Measurements from ENCODE around the gene FKRP.
A peak's percentile ranks its signal among the peaks of the same experiment; 100 is the strongest.
"Not testable (repeated sequence)": the region's sequence is repeated elsewhere in the genome, so short reads cannot be mapped to it uniquely, and the experiment has no call there.

The FKRP gene

GRCh38 chr19:46759817-46760333, 14.0 kb downstream of the FKRP start:
- DNase-seq, result no peak

- DNase-seq, result no peak
These were observed 14.5 kb downstream of the FKRP start for GRCh38 chr19:46760363-46760762.

GRCh38 chr19:46760897-46761296, 15.0 kb downstream of the FKRP start:
- DNase-seq, result not testable (repeated sequence)

GRCh38 chr19:46761418-46761831, 15.6 kb downstream of the FKRP start:
- no peak for DNase-seq

GRCh38 chr19:46762245-46762890, 16.5 kb downstream of the FKRP start:
- DNase-seq, result no peak

GRCh38 chr19:46764817-46765291, 19.0 kb downstream of the FKRP start:
- no peak for DNase-seq

GRCh38 chr19:46766569-46767317, 20.9 kb downstream of the FKRP start:
- DNase-seq, result peak; percentile 66

GRCh38 chr19:46768746-46769145, 22.9 kb downstream of the FKRP start:
- not testable (repeated sequence) for DNase-seq

- no peak for DNase-seq
These were observed 26.5 kb downstream of the FKRP start for GRCh38 chr19:46772170-46773017.

- no peak for DNase-seq
These were observed 27.2 kb downstream of the FKRP start for GRCh38 chr19:46773018-46773399.

- DNase-seq, result no peak
These were observed 29.9 kb downstream of the FKRP start for GRCh38 chr19:46775642-46776258.

- DNase-seq, result no peak
These were observed 31.4 kb downstream of the FKRP start for GRCh38 chr19:46776927-46777911.

- DNase-seq, result not testable (repeated sequence)
These were observed 32.2 kb downstream of the FKRP start for GRCh38 chr19:46777956-46778645.

- DNase-seq, result no peak
These were observed 36.6 kb downstream of the FKRP start for GRCh38 chr19:46782355-46783019.

GRCh38 chr19:46783670-46784069, 37.8 kb downstream of the FKRP start:
- DNase-seq, result no peak

- peak; percentile 49 for DNase-seq
These were observed 38.6 kb downstream of the FKRP start for GRCh38 chr19:46784262-46785053.

- DNase-seq, result no peak
These were observed 39.5 kb downstream of the FKRP start for GRCh38 chr19:46785054-46785979.

- DNase-seq, result no peak
These were observed 40.1 kb downstream of the FKRP start for GRCh38 chr19:46785980-46786235.
